Ovary (tissue), 9 donors: ENCODE data around the gene TXNRD2. TPM values are rescaled to one million over a fixed set of nuclear protein-coding genes. Genes with fewer than 3 reads are reported as not detected.

Experiments
- DNase-seq, 5 donors: peaks; one replicate each; pipeline ENCODE4 v3.0.0-alpha.2; 2019 to 2020
- H3K27ac ChIP-seq, 2 donors: fragments of 200-600 bp; one replicate each; pipeline versions ENCODE4 v1.5.1 to v1.8.0; 2019 to 2022
- H3K27me3 ChIP-seq: fragments of 200-600 bp; one replicate; pipeline ENCODE4 v1.8.0; 2022
- H3K36me3 ChIP-seq: fragments of 200-600 bp; sonication (generic); one replicate; pipeline ENCODE4 v1.5.1; 2019
- H3K4me1 ChIP-seq: one replicate; pipeline ENCODE4 v1.8.1; 2013; ENCODE audit warnings: mild to moderate bottlenecking, moderate library complexity; ENCODE audit not compliant: insufficient read depth
- H3K4me3 ChIP-seq: fragments of 200-600 bp; sonication (generic); one replicate; pipeline ENCODE4 v1.5.1; 2017
- H3K9me3 ChIP-seq, 2 donors: fragments of 200-600 bp in 1 of 2; sonication (generic) in 1 of 2; one replicate each; pipeline versions ENCODE4 v1.5.1 to v1.8.1; 2013 to 2019; ENCODE audit warnings: mild to moderate bottlenecking in 1 of 2, moderate library complexity in 1 of 2
- CTCF ChIP-seq, 3 donors: fragments of 450-650 bp in 2 of 3; fragments of 200-600 bp in 1 of 3; IDR thresholded peaks; one replicate each; pipeline versions ENCODE4 v1.5.1 to v1.8.0; 2016 to 2022; ENCODE audit warnings: antibody characterized with exemption in 3 of 3, mild to moderate bottlenecking in 1 of 3
- EP300 ChIP-seq: sonication (generic); formaldehyde crosslinking; IDR thresholded peaks from one replicate; pipeline ENCODE4 v1.6.1; 2017; ENCODE audit warnings: antibody characterized with exemption
- POLR2A ChIP-seq: fragments of 450-650 bp; IDR thresholded peaks from one replicate; pipeline ENCODE4 v1.6.1; 2017; ENCODE audit warnings: antibody characterized with exemption, mild to moderate bottlenecking, moderate library complexity
- WGBS, 3 donors: extraction: QIAGEN DNeasy Blood & Tissue Kit in 1 of 3; methylation state at CpG; one replicate each; pipeline versions ENCODE4 v1.1.5 to v1.1.7; 2013 to 2017; 5-methylcytosine and 5-hydroxymethylcytosine counted together
- intact Hi-C, 4 donors: fragments of 100-400 bp; cut with DNase I; formaldehyde crosslinking; loops; one replicate each; pipeline versions ENCODE4 v1.11.0 to v1.15.1; 2022 to 2023
- polyA plus RNA-seq, 2 donors: library from polyadenylated mRNA; stranded (reverse); fragments of 200-250 nt in 1 of 2; fragments of 350-450 nt in 1 of 2; fragmentation: Illumina TruSeq in 1 of 2; extraction: RNeasy Lipid Tissue Mini Kit (QIAGEN cat#74804) in 1 of 2; gene quantifications; one replicate each; pipeline ENCODE4 v1.2.3, GENCODE V29; 2013 to 2014
- total RNA-seq, 7 donors: library from RNA; depleted of rRNA in 2 of 7; stranded (reverse); fragments of >200 nt in 2 of 7; fragmentation: NEBNext Ultra II Directional in 3 of 7; extraction: Animal tissue kit (Norgen Biotek cat#: 25700) in 3 of 7; gene quantifications; one replicate each; pipeline versions ENCODE4 v1.1.0 to v1.2.4, GENCODE V29; 2016 to 2023
- donor health status: DM: no; HTN: no; CAD: no; lungs with moderate emphysema.
- donor health status: DM: no; HTN: no; CAD: no.
- donor health status: Bipolar disorder and iron deficiency.
- donor health status: DM: yes; HTN: yes; CAD: no.
- donor health status: DM: no; HTN: no; CAD: no.
- donor health status: DM: yes; HTN: yes; CAD: no.

Gene TXNRD2
- total and polyA plus RNA-seq, 9 donors: 21.3 to 37.8 (median 26.9) TPM

DNA sequence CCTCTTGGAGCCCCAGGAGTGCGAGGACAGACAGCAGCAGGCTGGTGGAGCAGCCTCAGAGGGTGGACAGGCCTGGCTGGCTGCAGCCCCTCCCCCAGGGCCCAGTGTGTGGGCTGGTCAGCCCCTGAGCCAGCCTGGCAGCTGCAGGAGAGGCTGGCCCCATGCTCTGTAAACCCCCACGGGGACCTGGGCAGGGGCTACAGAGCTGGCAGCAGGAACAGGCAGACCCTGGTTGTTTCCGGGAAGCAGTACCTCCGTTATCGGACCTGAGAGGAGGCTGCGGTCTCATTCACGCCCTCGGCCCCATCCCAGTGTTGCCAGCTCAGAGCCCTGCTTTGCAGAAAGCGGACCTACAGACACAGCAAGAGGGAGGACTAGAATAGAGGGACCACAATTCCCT lies 38.6 kb downstream of the TXNRD2 start:
- Histone ChIP-seq H3K36me3 (no peaks in the 10 kb centered on the region), H3K27ac (no peak overlapping the region), H3K4me1 (peaks cover 4% of the 10 kb centered on the region), H3K4me3 (no peak overlapping the region), H3K27me3 (no peaks in the 10 kb centered on the region), H3K9me3 (no peaks in the 10 kb centered on the region)
- DNase-seq: no peak
- intact Hi-C loops: loop anchor here in 1 of 4 donors (10.0 kb wide), 1 partner anchor 58 kb away; no protein-coding TSS in a partner anchor
- TF ChIP-seq CTCF (IDR thresholded peaks at IDR 0.05) (no peak), POLR2A (no peak), EP300 (no peak)
- WGBS, 3 donors: 84 to 92% (median 87%) methylated on average over 9 of the region's 9 CpGs

GRCh38 chr22:19902245-19902715 lies 39.3 kb downstream of the TXNRD2 start:
- Histone ChIP-seq H3K27ac (no peak overlapping the region), H3K4me1 (peaks cover 4% of the 10 kb centered on the region), H3K4me3 (no peak overlapping the region), H3K36me3 (no peaks in the 10 kb centered on the region), H3K27me3 (no peaks in the 10 kb centered on the region), H3K9me3 (no peaks in the 10 kb centered on the region)
- intact Hi-C loops: loop anchor here in 1 of 4 donors (10.0 kb wide), 1 partner anchor 57 kb away; no protein-coding TSS in a partner anchor
- TF ChIP-seq EP300: no peak
- TF ChIP-seq CTCF (IDR thresholded peaks at IDR 0.05): no peak
- TF ChIP-seq POLR2A: no peak
- WGBS, 3 donors: 93 to 98% (median 95%) methylated on average over 6 to 7 of the region's 7 CpGs
- DNase-seq: no peak

GRCh38 chr22:19901577-19902244 lies 39.9 kb downstream of the TXNRD2 start:
- H3K9me3 ChIP-seq: no peaks in the 10 kb centered on the region
- DNase-seq: no peak
- 94 to 96% (median 95%) methylated on average over 11 of the region's 11 CpGs for WGBS, 3 donors
- H3K27ac ChIP-seq: no peak overlapping the region
- TF ChIP-seq CTCF (IDR thresholded peaks at IDR 0.05): no peak
- TF ChIP-seq POLR2A: no peak
- no peak overlapping the region for H3K4me3 ChIP-seq
- H3K4me1 ChIP-seq: peaks cover 4% of the 10 kb centered on the region
- intact Hi-C loops: loop anchor here in 1 of 4 donors (10.0 kb wide), 1 partner anchor 57 kb away; no protein-coding TSS in a partner anchor
- H3K36me3 ChIP-seq: no peaks in the 10 kb centered on the region
- no peaks in the 10 kb centered on the region for H3K27me3 ChIP-seq

DNA sequence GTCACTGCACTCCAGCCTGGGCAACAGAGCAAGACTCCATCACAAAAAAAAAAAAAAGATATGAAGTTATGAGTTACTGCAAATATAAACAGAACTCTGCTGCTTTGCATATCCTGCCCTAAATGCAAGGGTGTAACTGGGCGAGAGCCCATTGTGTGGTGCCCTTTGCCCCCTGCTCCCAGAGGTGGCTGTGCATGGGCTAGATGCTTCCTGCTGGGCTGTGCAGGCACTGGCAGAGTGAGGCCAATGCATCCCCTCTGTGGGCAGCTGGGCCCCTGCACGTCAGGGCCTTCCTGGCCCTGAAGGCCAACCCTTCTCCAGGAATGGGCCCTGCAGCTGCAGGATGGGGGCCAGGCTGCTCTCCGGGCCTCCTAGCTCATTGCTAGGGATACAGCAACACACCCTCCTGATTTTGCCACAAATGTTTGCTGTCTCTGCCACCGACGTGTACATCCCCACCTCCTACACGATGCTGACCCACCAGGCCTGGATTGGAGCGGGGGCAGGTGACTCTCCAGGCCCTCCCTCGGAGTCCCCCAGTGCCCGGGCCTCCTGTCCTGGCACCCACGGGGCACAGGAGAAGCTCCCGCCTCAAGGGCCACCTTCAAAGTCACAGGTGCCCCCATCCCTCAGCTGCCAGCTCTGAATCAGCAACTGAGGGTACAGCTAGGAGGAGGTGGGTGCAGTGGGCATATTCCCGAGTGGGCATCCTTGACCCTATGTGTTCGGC lies 40.7 kb downstream of the TXNRD2 start:
- intact Hi-C loops: loop anchor here in 1 of 4 donors (10.0 kb wide), 1 partner anchor 56 kb away; no protein-coding TSS in a partner anchor
- Histone ChIP-seq H3K36me3 (no peaks in the 10 kb centered on the region), H3K4me3 (no peak overlapping the region), H3K4me1 (peaks cover 4% of the 10 kb centered on the region), H3K27me3 (no peaks in the 10 kb centered on the region), H3K27ac (no peak overlapping the region), H3K9me3 (no peaks in the 10 kb centered on the region)
- TF ChIP-seq EP300 (no peak), CTCF (IDR thresholded peaks at IDR 0.05) (no peak), POLR2A (no peak)
- no peak for DNase-seq
- WGBS, 3 donors: 89 to 93% (median 92%) methylated on average over 13 of the region's 13 CpGs
